Karpas-422 (cell line): Measurements from ENCODE around the gene RBMS3. TPM values are rescaled to one million over a fixed set of nuclear protein-coding genes. Genes with fewer than 3 reads are reported as not detected.

Experiments used
- DNase-seq: peaks from one replicate; pipeline ENCODE4 v3.0.0-alpha.2; 2015
- H2AFZ ChIP-seq: fragments of 200-600 bp; sonication (generic); 2 replicates; pipeline ENCODE4 v1.6.1; 2014; ENCODE audit warnings: antibody characterized with exemption, low read length, mixed read lengths
- H3K27ac ChIP-seq: fragments of 200-600 bp; sonication (generic); 2 replicates; pipeline ENCODE4 v1.5.1; 2014; ENCODE audit warnings: mild to moderate bottlenecking, low read length, moderate library complexity
- H3K27me3 ChIP-seq: fragments of 200-600 bp; sonication (generic); 2 replicates; pipeline ENCODE4 v1.6.1; 2014; ENCODE audit warnings: low read length, mixed read lengths
- H3K36me3 ChIP-seq: fragments of 200-600 bp; sonication (generic); 2 replicates; pipeline ENCODE4 v1.6.1; 2014; ENCODE audit warnings: low read length, mixed read lengths; ENCODE audit not compliant: insufficient read depth
- H3K4me1 ChIP-seq: fragments of 200-600 bp; sonication (generic); 2 replicates; pipeline ENCODE4 v1.6.1; 2014; ENCODE audit warnings: mild to moderate bottlenecking, low read length, mixed read lengths
- H3K4me2 ChIP-seq: fragments of 200-600 bp; sonication (generic); 2 replicates; pipeline ENCODE4 v1.6.1; 2014; ENCODE audit warnings: low read length, low read depth, mild to moderate bottlenecking; ENCODE audit not compliant: poor library complexity, severe bottlenecking
- H3K4me3 ChIP-seq: fragments of 200-600 bp; sonication (generic); 2 replicates; pipeline ENCODE4 v1.5.1; 2014; ENCODE audit warnings: mild to moderate bottlenecking, antibody characterized with exemption, low read length, mixed read lengths
- H3K79me2 ChIP-seq: fragments of 200-600 bp; sonication (generic); 2 replicates; pipeline ENCODE4 v1.6.1; 2014; ENCODE audit warnings: mild to moderate bottlenecking, low read length, mixed read lengths
- H3K9ac ChIP-seq: fragments of 200-600 bp; sonication (generic); 2 replicates; pipeline ENCODE4 v1.6.0; 2014; ENCODE audit warnings: low read length
- H3K9me2 ChIP-seq: fragments of 200-600 bp; sonication (generic), shearing (Covaris generic); replicated peaks from 2 replicates; pipeline ENCODE4 v1.6.0; 2014; ENCODE audit warnings: mild to moderate bottlenecking, low read length, moderate library complexity; ENCODE audit not compliant: insufficient read depth
- H3K9me3 ChIP-seq: fragments of 300-700, 200-600 bp; sonication (generic); 2 replicates; pipeline ENCODE4 v1.6.1; 2014; ENCODE audit warnings: low read length, mixed read lengths
- H4K20me1 ChIP-seq: fragments of 200-600 bp; sonication (generic); 2 replicates; pipeline ENCODE4 v1.6.1; 2014; ENCODE audit warnings: mild to moderate bottlenecking, antibody characterized with exemption, low read length, low read depth; ENCODE audit not compliant: insufficient read depth
- total RNA-seq: library from RNA; depleted of rRNA; stranded (reverse); fragments of >200 nt; shearing (Covaris generic); gene quantifications from 2 replicates; pipeline ENCODE4 v1.2.3, GENCODE V29; 2014; ENCODE audit warnings: low replicate concordance

Gene RBMS3
- total RNA-seq, 1 experiment from 2014 or later: not detected

- H4K20me1 ChIP-seq: no peaks in the 10 kb centered on the region
- H3K9me3 ChIP-seq: peaks cover 23% of the 10 kb centered on the region
- no peak for DNase-seq
- no peaks in the 10 kb centered on the region for H3K4me1 ChIP-seq
- H3K27ac ChIP-seq: no peak overlapping the region
- no peaks in the 10 kb centered on the region for H3K27me3 ChIP-seq
- H2AFZ ChIP-seq: no peak overlapping the region
- H3K9ac ChIP-seq: no peak overlapping the region
- no peaks in the 10 kb centered on the region for H3K79me2 ChIP-seq
- no peak overlapping the region for H3K4me3 ChIP-seq
- H3K4me2 ChIP-seq: no peak overlapping the region
- H3K36me3 ChIP-seq: no peaks in the 10 kb centered on the region
- no peaks in the 10 kb centered on the region for H3K9me2 ChIP-seq
Observed at GRCh38 chr3:29694331-29694730, 413.5 kb downstream of the RBMS3 start.

GRCh38 chr3:29694783-29695182 is 413.9 kb downstream of the RBMS3 start:
- Histone ChIP-seq H3K9me2 (no peaks in the 10 kb centered on the region), H3K4me3 (no peak overlapping the region), H3K27ac (no peak overlapping the region), H3K4me1 (no peaks in the 10 kb centered on the region), H4K20me1 (no peaks in the 10 kb centered on the region), H3K9ac (no peak overlapping the region), H3K27me3 (no peaks in the 10 kb centered on the region), H3K79me2 (no peaks in the 10 kb centered on the region), H3K9me3 (peaks cover 26% of the 10 kb centered on the region), H3K4me2 (no peak overlapping the region), H3K36me3 (no peaks in the 10 kb centered on the region), H2AFZ (no peak overlapping the region)
- DNase-seq: no peak

DNA sequence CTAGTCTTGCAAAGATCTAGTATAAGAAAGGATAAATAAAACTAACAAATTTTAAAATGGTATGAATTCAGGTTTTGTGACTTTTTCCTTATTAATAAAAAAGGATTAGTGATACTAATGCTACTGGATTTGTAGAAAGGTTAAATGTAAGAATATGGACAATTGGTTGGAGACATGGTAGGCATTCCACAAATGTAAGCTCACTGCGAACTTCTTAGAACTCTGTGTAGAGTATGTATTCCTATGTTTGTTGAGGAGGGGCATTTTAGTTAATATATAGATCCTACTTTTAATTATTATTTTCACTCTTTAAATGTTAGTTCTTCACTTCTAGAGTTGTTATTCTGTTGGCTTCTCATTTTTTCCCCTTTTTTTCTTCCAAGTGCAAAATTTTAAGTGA is 414.3 kb downstream of the RBMS3 start:
- no peak overlapping the region for H3K27ac ChIP-seq
- H3K9me2 ChIP-seq: no peaks in the 10 kb centered on the region
- no peaks in the 10 kb centered on the region for H3K27me3 ChIP-seq
- no peaks in the 10 kb centered on the region for H3K79me2 ChIP-seq
- H3K4me3 ChIP-seq: no peak overlapping the region
- peaks cover 28% of the 10 kb centered on the region for H3K9me3 ChIP-seq
- H2AFZ ChIP-seq: no peak overlapping the region
- no peak overlapping the region for H3K9ac ChIP-seq
- no peak overlapping the region for H3K4me2 ChIP-seq
- no peaks in the 10 kb centered on the region for H3K4me1 ChIP-seq
- no peaks in the 10 kb centered on the region for H4K20me1 ChIP-seq
- H3K36me3 ChIP-seq: no peaks in the 10 kb centered on the region
- no peak for DNase-seq

DNA sequence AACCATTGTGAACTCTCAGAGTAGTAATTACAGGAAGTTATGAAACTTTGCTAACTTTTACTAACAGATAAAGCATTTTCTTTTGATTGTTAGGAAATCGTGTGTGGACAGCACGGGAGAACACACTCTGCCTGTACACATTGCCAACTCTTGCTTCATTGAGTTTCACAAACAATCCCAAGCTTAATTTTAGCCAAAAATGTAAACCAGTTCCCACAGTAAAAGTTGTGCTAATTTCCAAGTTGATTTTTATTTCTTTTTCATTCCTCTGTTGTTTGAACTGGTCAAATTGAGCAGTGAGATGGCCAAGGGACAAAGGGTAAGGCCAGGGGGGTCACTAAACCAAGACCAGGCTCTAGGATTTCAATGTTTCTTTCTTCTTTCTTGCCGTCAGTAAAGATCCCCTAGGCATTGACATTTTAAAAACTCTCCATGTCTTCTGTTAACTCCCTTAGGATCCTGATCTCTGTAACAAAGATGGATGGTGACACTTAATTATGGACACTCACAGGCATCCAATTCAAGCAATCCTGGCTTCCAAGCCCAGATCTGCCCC is 414.9 kb downstream of the RBMS3 start:
- H3K9ac ChIP-seq: no peak overlapping the region
- DNase-seq: no peak
- H3K9me3 ChIP-seq: peaks cover 27% of the 10 kb centered on the region
- no peak overlapping the region for H3K4me2 ChIP-seq
- no peaks in the 10 kb centered on the region for H4K20me1 ChIP-seq
- H3K27me3 ChIP-seq: no peaks in the 10 kb centered on the region
- H3K4me1 ChIP-seq: no peaks in the 10 kb centered on the region
- H3K79me2 ChIP-seq: no peaks in the 10 kb centered on the region
- no peaks in the 10 kb centered on the region for H3K36me3 ChIP-seq
- H3K9me2 ChIP-seq: no peaks in the 10 kb centered on the region
- H2AFZ ChIP-seq: no peak overlapping the region
- H3K27ac ChIP-seq: no peak overlapping the region
- H3K4me3 ChIP-seq: no peak overlapping the region

DNA sequence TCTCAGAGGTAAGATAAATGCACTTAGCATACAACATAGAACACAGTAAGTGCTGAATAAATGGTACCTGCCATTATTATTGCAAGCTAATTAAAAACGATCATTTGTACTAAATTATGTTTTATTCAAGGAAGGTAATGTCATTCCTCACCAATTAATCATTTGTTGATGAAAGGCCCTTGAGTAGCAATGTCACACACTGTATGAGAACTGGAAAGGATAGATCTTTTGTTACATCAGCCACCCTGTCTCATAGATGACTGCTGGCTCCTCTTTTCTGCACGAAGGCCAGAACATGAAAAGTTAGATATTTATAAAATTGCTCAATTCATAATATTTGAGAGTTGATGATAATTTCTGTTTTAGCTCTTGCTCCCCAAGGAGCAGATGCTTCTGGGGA is 415.4 kb downstream of the RBMS3 start:
- H3K4me2 ChIP-seq: no peak overlapping the region
- H2AFZ ChIP-seq: no peak overlapping the region
- H3K27ac ChIP-seq: no peak overlapping the region
- H3K36me3 ChIP-seq: no peaks in the 10 kb centered on the region
- no peak for DNase-seq
- H3K9me3 ChIP-seq: peaks cover 21% of the 10 kb centered on the region
- H3K79me2 ChIP-seq: no peaks in the 10 kb centered on the region
- H3K9ac ChIP-seq: no peak overlapping the region
- H3K4me3 ChIP-seq: no peak overlapping the region
- no peaks in the 10 kb centered on the region for H3K27me3 ChIP-seq
- H4K20me1 ChIP-seq: no peaks in the 10 kb centered on the region
- H3K4me1 ChIP-seq: no peaks in the 10 kb centered on the region
- H3K9me2 ChIP-seq: no peaks in the 10 kb centered on the region

- no peak for DNase-seq
- no peaks in the 10 kb centered on the region for H3K36me3 ChIP-seq
- no peak overlapping the region for H3K4me2 ChIP-seq
- no peak overlapping the region for H3K4me3 ChIP-seq
- no peaks in the 10 kb centered on the region for H3K27me3 ChIP-seq
- no peaks in the 10 kb centered on the region for H4K20me1 ChIP-seq
- H3K9me2 ChIP-seq: no peaks in the 10 kb centered on the region
- H2AFZ ChIP-seq: no peak overlapping the region
- H3K9ac ChIP-seq: no peak overlapping the region
- H3K79me2 ChIP-seq: no peaks in the 10 kb centered on the region
- peaks cover 18% of the 10 kb centered on the region for H3K9me3 ChIP-seq
- H3K4me1 ChIP-seq: no peaks in the 10 kb centered on the region
- no peak overlapping the region for H3K27ac ChIP-seq
Observed at GRCh38 chr3:29697989-29698388, 417.1 kb downstream of the RBMS3 start.

GRCh38 chr3:29700256-29700655 is 419.4 kb downstream of the RBMS3 start:
- no peak overlapping the region for H3K4me2 ChIP-seq
- H3K4me1 ChIP-seq: no peaks in the 10 kb centered on the region
- H3K4me3 ChIP-seq: no peak overlapping the region
- no peaks in the 10 kb centered on the region for H4K20me1 ChIP-seq
- H3K9ac ChIP-seq: no peak overlapping the region
- H3K36me3 ChIP-seq: no peaks in the 10 kb centered on the region
- no peaks in the 10 kb centered on the region for H3K9me2 ChIP-seq
- no peaks in the 10 kb centered on the region for H3K79me2 ChIP-seq
- H3K27ac ChIP-seq: no peak overlapping the region
- H3K27me3 ChIP-seq: no peaks in the 10 kb centered on the region
- H2AFZ ChIP-seq: no peak overlapping the region
- DNase-seq: peak; percentile 22
- H3K9me3 ChIP-seq: peaks cover 18% of the 10 kb centered on the region

GRCh38 chr3:29701326-29701983 is 420.6 kb downstream of the RBMS3 start:
- Histone ChIP-seq H3K36me3 (no peaks in the 10 kb centered on the region), H4K20me1 (no peaks in the 10 kb centered on the region), H3K27ac (no peak overlapping the region), H3K4me3 (no peak overlapping the region), H3K9me2 (no peaks in the 10 kb centered on the region), H3K9me3 (peaks cover 18% of the 10 kb centered on the region), H3K9ac (no peak overlapping the region), H3K4me2 (no peak overlapping the region), H2AFZ (no peak overlapping the region), H3K79me2 (no peaks in the 10 kb centered on the region), H3K4me1 (no peaks in the 10 kb centered on the region), H3K27me3 (no peaks in the 10 kb centered on the region)
- DNase-seq: peak; percentile 6
